HG03103 (cell line): ENCODE results near the gene S100A6.

ENCODE experiments used
- ATAC-seq: cut with Tn5 transposase; IDR thresholded peaks from one replicate; pipeline ENCODE4 v1.9.1; 2021; ENCODE audit warnings: low read depth; ENCODE audit not compliant: unreplicated experiment

The S100A6 gene

GRCh38 chr1:153546796-153547559, 11.2 kb upstream of the S100A6 start:
- ATAC-seq = no peak

GRCh38 chr1:153546371-153546770, 10.6 kb upstream of the S100A6 start:
- no peak for ATAC-seq

GRCh38 chr1:153545067-153546055, 9.6 kb upstream of the S100A6 start, which contains the start of gene S100A4:
TSS of gene S100A4 (minus strand) at chr1:153545806. CDS start at chr1:153544794, 1,012 bp downstream.
- ATAC-seq = no peak

- ATAC-seq = no peak
Measured at GRCh38 chr1:153544453-153545066, 8.8 kb upstream of the S100A6 start.

GRCh38 chr1:153543736-153544135, 7.9 kb upstream of the S100A6 start:
- ATAC-seq = no peak

- no peak for ATAC-seq
Measured at GRCh38 chr1:153542956-153543711, 7.3 kb upstream of the S100A6 start.

GRCh38 chr1:153541641-153542590, 6.1 kb upstream of the S100A6 start:
- ATAC-seq = no peak

- no peak for ATAC-seq
Measured at GRCh38 chr1:153540394-153541361, 4.9 kb upstream of the S100A6 start, which contains the start of gene S100A5. TSS of gene S100A5 (minus strand) at chr1:153540934. CDS start at chr1:153540191, 743 bp downstream.

- ATAC-seq = no peak
Measured at GRCh38 chr1:153539395-153540093, 3.8 kb upstream of the S100A6 start.

GRCh38 chr1:153538315-153538821, 2.6 kb upstream of the S100A6 start:
- ATAC-seq = no peak

GRCh38 chr1:153537376-153537730, 1.6 kb upstream of the S100A6 start:
- no peak for ATAC-seq

- no peak for ATAC-seq
Measured at GRCh38 chr1:153536671-153537375, 1.0 kb upstream of the S100A6 start.

- no peak for ATAC-seq
Measured at GRCh38 chr1:153536012-153536670, 350 bp upstream of the S100A6 start.

GRCh38 chr1:153534925-153535241, 908 bp downstream of the S100A6 start:
- no peak for ATAC-seq

- no peak for ATAC-seq
Measured at GRCh38 chr1:153534226-153534924, 1.4 kb downstream of the S100A6 start.
